ENCODE results near the gene TRIO. TPM values are rescaled to one million over a fixed set of nuclear protein-coding genes. Genes with fewer than 3 reads are reported as not detected.

The TRIO gene
- total RNA-seq, 1 experiment from 2014 or later: 99.8 TPM

DNA sequence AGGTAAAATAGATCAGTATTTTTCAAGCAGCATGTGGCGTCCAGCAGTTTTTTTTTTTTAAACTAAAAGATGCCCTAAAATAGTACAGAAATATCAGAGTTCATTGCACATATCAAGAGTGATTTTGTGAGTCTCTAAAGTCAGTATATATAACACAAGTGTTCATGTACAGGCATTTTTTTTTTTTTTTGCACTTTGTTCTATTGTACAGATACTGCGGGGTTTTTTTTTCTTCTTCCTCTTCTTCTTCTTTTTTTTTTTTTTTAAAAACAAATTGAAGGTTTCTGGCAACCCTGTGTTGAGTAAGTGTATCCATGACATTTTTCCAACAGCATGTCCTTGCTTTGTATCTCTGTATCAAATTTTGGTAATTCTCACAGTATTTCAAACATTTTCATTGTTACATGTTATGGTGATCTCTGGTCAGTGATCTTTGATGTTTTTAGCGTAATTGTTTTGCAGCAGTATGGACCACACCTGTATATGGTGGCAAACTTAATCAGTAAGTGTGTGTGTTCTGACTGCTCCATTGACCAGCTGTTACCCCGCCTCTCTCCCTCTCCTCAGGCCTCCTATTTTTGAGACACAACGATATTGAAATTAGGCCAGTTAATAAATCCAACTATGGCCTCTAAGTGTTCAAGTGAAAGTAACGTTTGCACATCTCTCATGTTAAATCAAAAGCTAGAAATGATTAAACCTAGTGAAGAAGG, 76.8 kb downstream of the TRIO start:
- no peaks in the 10 kb centered on the region for H3K36me3 ChIP-seq (ENCODE audit: insufficient read depth, low read length, poor library complexity, severe bottlenecking)
- no peak overlapping the region for H3K27ac ChIP-seq (ENCODE audit: low read depth, low read length, poor library complexity, severe bottlenecking)
- H3K4me3 ChIP-seq (ENCODE audit: low read depth, low read length, poor library complexity, severe bottlenecking): no peak overlapping the region
- no peaks in the 10 kb centered on the region for H3K9me3 ChIP-seq (ENCODE audit: low read depth, low read length, poor library complexity, severe bottlenecking)
- no TSS peak for BruUV-seq (replicated peaks)
- intact Hi-C loops (cut with micrococcal nuclease; ENCODE audit: unreplicated experiment): no loop called here
- TF ChIP-seq, protein P1, sequence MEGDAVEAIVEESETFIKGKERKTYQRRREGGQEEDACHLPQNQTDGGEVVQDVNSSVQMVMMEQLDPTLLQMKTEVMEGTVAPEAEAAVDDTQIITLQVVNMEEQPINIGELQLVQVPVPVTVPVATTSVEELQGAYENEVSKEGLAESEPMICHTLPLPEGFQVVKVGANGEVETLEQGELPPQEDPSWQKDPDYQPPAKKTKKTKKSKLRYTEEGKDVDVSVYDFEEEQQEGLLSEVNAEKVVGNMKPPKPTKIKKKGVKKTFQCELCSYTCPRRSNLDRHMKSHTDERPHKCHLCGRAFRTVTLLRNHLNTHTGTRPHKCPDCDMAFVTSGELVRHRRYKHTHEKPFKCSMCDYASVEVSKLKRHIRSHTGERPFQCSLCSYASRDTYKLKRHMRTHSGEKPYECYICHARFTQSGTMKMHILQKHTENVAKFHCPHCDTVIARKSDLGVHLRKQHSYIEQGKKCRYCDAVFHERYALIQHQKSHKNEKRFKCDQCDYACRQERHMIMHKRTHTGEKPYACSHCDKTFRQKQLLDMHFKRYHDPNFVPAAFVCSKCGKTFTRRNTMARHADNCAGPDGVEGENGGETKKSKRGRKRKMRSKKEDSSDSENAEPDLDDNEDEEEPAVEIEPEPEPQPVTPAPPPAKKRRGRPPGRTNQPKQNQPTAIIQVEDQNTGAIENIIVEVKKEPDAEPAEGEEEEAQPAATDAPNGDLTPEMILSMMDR (conservative IDR thresholded peaks at IDR 0.05; ENCODE audit: low read depth, low read length): no peak
- no peak for TF ChIP-seq EZH2 (IDR thresholded peaks at IDR 0.05; ENCODE audit: borderline replicate concordance, low read depth, low read length, poor library complexity, severe bottlenecking)
- no peaks in the 10 kb centered on the region for H3K27me3 ChIP-seq (replicated peaks; ENCODE audit: insufficient read depth, low read depth, low read length, poor library complexity)
- CTCF ChIA-PET: no interaction called here
- POLR2A ChIA-PET (ENCODE audit: low non-redundant PET): no interaction called here
- DNase-seq (ENCODE audit: low spot score): no peak
- H3K4me1 ChIP-seq (ENCODE audit: insufficient read depth, low read length, poor library complexity, severe bottlenecking): peaks cover 5% of the 10 kb centered on the region

DNA sequence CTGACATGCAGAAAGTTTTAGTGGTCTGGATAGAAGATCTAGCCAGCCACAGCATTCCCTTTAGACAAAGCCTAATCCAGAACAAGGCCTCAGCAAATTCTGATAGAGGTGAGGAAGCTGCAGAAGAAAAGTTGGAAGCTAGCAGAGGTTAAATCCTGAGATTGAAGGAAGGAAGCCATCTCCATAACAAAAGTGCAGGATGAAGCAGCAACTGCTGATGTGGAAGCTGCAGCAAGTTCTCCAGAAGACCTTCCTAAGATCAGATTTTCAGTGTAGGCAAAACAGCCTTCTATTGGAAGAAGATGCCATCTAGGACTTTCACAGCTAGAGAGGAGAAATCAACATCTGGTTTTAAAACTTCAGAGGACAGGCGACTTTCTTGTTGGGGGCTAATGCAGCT, 77.5 kb downstream of the TRIO start:
- no TSS peak for BruUV-seq (replicated peaks)
- H3K4me1 ChIP-seq (ENCODE audit: insufficient read depth, low read length, poor library complexity, severe bottlenecking): peaks cover 5% of the 10 kb centered on the region
- no peak for DNase-seq (ENCODE audit: low spot score)
- ChIA-PET CTCF (no interaction called here), POLR2A (ENCODE audit: low non-redundant PET) (no interaction called here)
- H3K36me3 ChIP-seq (ENCODE audit: insufficient read depth, low read length, poor library complexity, severe bottlenecking): no peaks in the 10 kb centered on the region
- no peaks in the 10 kb centered on the region for H3K9me3 ChIP-seq (ENCODE audit: low read depth, low read length, poor library complexity, severe bottlenecking)
- H3K4me3 ChIP-seq (ENCODE audit: low read depth, low read length, poor library complexity, severe bottlenecking): no peak overlapping the region
- TF ChIP-seq EZH2 (IDR thresholded peaks at IDR 0.05; ENCODE audit: borderline replicate concordance, low read depth, low read length, poor library complexity, severe bottlenecking): no peak
- TF ChIP-seq, protein P1 (conservative IDR thresholded peaks at IDR 0.05; ENCODE audit: low read depth, low read length): no peak
- no peak overlapping the region for H3K27ac ChIP-seq (ENCODE audit: low read depth, low read length, poor library complexity, severe bottlenecking)
- intact Hi-C loops (cut with micrococcal nuclease; ENCODE audit: unreplicated experiment): no loop called here
- H3K27me3 ChIP-seq (replicated peaks; ENCODE audit: insufficient read depth, low read depth, low read length, poor library complexity): no peaks in the 10 kb centered on the region

DNA sequence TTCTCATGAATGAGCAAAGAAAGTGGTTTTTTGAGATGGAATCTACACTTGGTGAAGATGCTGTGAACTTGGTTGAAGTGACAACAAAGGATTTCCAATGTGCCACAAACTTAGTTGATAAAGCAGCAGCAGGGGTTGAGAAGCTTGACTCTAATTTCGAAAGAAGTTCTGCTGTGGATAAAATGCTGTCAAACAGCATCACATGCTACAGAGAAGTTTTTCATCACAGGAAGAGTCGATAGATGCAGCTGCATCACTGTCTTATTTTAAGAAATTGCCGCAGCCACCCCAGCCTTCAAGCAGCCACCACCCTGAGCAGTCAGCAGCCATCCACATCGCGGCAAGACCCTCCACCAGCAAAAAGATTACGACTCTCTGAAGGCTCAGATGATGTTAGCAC, 78.6 kb downstream of the TRIO start:
- intact Hi-C loops (cut with micrococcal nuclease; ENCODE audit: unreplicated experiment): no loop called here
- H3K27ac ChIP-seq (ENCODE audit: low read depth, low read length, poor library complexity, severe bottlenecking): no peak overlapping the region
- no peak for TF ChIP-seq EZH2 (IDR thresholded peaks at IDR 0.05; ENCODE audit: borderline replicate concordance, low read depth, low read length, poor library complexity, severe bottlenecking)
- POLR2A ChIA-PET (ENCODE audit: low non-redundant PET): no interaction called here
- H3K4me3 ChIP-seq (ENCODE audit: low read depth, low read length, poor library complexity, severe bottlenecking): no peak overlapping the region
- no peaks in the 10 kb centered on the region for H3K36me3 ChIP-seq (ENCODE audit: insufficient read depth, low read length, poor library complexity, severe bottlenecking)
- CTCF ChIA-PET: no interaction called here
- H3K9me3 ChIP-seq (ENCODE audit: low read depth, low read length, poor library complexity, severe bottlenecking): no peaks in the 10 kb centered on the region
- no peaks in the 10 kb centered on the region for H3K27me3 ChIP-seq (replicated peaks; ENCODE audit: insufficient read depth, low read depth, low read length, poor library complexity)
- H3K4me1 ChIP-seq (ENCODE audit: insufficient read depth, low read length, poor library complexity, severe bottlenecking): peaks cover 7% of the 10 kb centered on the region
- BruUV-seq (replicated peaks): no TSS peak
- no peak for DNase-seq (ENCODE audit: low spot score)

DNA sequence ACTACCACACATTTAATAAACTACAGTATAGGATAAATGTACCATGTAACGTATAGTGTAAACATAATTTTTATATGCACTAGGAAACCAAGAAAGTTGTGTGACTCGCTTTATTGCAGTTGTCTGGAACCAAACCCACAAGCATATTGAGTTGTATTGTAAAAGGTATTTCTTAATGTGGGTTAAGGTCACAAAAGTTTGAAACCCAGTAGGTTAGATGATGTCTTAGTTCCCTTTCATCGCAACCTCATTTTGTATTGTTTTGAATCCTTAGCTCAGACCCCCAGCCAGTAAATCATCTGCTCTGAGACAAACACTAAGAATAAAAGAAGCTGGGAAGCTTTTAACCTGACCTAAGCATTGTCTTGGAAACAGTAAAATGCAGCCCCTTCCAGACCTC, 79.1 kb downstream of the TRIO start:
- Histone ChIP-seq H3K4me1 (ENCODE audit: insufficient read depth, low read length, poor library complexity, severe bottlenecking) (peaks cover 12% of the 10 kb centered on the region), H3K36me3 (ENCODE audit: insufficient read depth, low read length, poor library complexity, severe bottlenecking) (no peaks in the 10 kb centered on the region), H3K9me3 (ENCODE audit: low read depth, low read length, poor library complexity, severe bottlenecking) (no peaks in the 10 kb centered on the region), H3K27me3 (replicated peaks; ENCODE audit: insufficient read depth, low read depth, low read length, poor library complexity) (no peaks in the 10 kb centered on the region), H3K27ac (ENCODE audit: low read depth, low read length, poor library complexity, severe bottlenecking) (no peak overlapping the region), H3K4me3 (ENCODE audit: low read depth, low read length, poor library complexity, severe bottlenecking) (no peak overlapping the region)
- TF ChIP-seq EZH2 (IDR thresholded peaks at IDR 0.05; ENCODE audit: borderline replicate concordance, low read depth, low read length, poor library complexity, severe bottlenecking): no peak
- TF ChIP-seq, protein P1 (conservative IDR thresholded peaks at IDR 0.05; ENCODE audit: low read depth, low read length): no peak
- POLR2A ChIA-PET (ENCODE audit: low non-redundant PET): no interaction called here
- CTCF ChIA-PET: no interaction called here
- intact Hi-C loops (cut with micrococcal nuclease; ENCODE audit: unreplicated experiment): no loop called here
- no TSS peak for BruUV-seq (replicated peaks)
- no peak for DNase-seq (ENCODE audit: low spot score)

Data from A673 (cell line).